NCI-H748 (cell line): ENCODE results near the gene HM13.
"Not testable (repeated sequence)": the region's sequence is repeated elsewhere in the genome, so short reads cannot be mapped to it uniquely, and the experiment has no call there.

Experiments used
- DNase-seq: peaks from one replicate; lab custom pipeline; 2025; ENCODE audit not compliant: unreplicated experiment; lab: John Stamatoyannopoulos, UW

The HM13 gene

GRCh38 chr20:31500527-31500926 lies 13.7 kb upstream of the HM13 start:
- no peak for DNase-seq

GRCh38 chr20:31502884-31503673 lies 11.2 kb upstream of the HM13 start:
- DNase-seq = peak; percentile 68

- no peak for DNase-seq
Observed at GRCh38 chr20:31505903-31506302, 8.3 kb upstream of the HM13 start.

GRCh38 chr20:31508517-31509244 lies 5.6 kb upstream of the HM13 start:
- DNase-seq = no peak

- no peak for DNase-seq
Observed at GRCh38 chr20:31515072-31515774, 981 bp downstream of the HM13 start.

- DNase-seq = no peak
Observed at GRCh38 chr20:31515775-31516107, 1.5 kb downstream of the HM13 start.

GRCh38 chr20:31516166-31516565 lies 1.9 kb downstream of the HM13 start:
- DNase-seq = no peak

- no peak for DNase-seq
Observed at GRCh38 chr20:31516651-31517050, 2.4 kb downstream of the HM13 start.

GRCh38 chr20:31517373-31517772 lies 3.1 kb downstream of the HM13 start:
- peak; percentile 31 for DNase-seq

GRCh38 chr20:31521267-31521666 lies 7.0 kb downstream of the HM13 start:
- DNase-seq = not testable (repeated sequence)

GRCh38 chr20:31522731-31523130 lies 8.5 kb downstream of the HM13 start:
- DNase-seq = no peak

- DNase-seq = no peak
Observed at GRCh38 chr20:31523361-31524283, 9.4 kb downstream of the HM13 start.

GRCh38 chr20:31527266-31527665 lies 13.0 kb downstream of the HM13 start:
- DNase-seq = no peak

GRCh38 chr20:31535298-31535697 lies 21.1 kb downstream of the HM13 start:
- DNase-seq = no peak

GRCh38 chr20:31536575-31536974 lies 22.3 kb downstream of the HM13 start:
- DNase-seq = no peak

- DNase-seq = no peak
Observed at GRCh38 chr20:31537116-31537871, 23.1 kb downstream of the HM13 start.

GRCh38 chr20:31537890-31538289 lies 23.6 kb downstream of the HM13 start:
- DNase-seq = no peak

GRCh38 chr20:31538326-31538725 lies 24.1 kb downstream of the HM13 start:
- DNase-seq = no peak

- not testable (repeated sequence) for DNase-seq
Observed at GRCh38 chr20:31539636-31540035, 25.4 kb downstream of the HM13 start.

- no peak for DNase-seq
Observed at GRCh38 chr20:31540406-31540805, 26.2 kb downstream of the HM13 start.
